Mesodermal cell (in vitro differentiated cells): Measurements from ENCODE around the gene USP33.
"Not testable (repeated sequence)": the region's sequence is repeated elsewhere in the genome, so short reads cannot be mapped to it uniquely, and the experiment has no call there.

Experiments used
- H3K27ac ChIP-seq: 2 replicates; pipeline ENCODE4 v1.7.0; 2013; ENCODE audit warnings: mild to moderate bottlenecking, low read depth, low read length, moderate library complexity; ENCODE audit not compliant: severe bottlenecking
- H3K36me3 ChIP-seq: 2 replicates; pipeline ENCODE4 v1.7.1; 2013; ENCODE audit warnings: mild to moderate bottlenecking, low read length, moderate library complexity; ENCODE audit not compliant: control insufficient read depth, insufficient read depth
- H3K4me1 ChIP-seq: one replicate; pipeline ENCODE4 v1.7.1; 2013; ENCODE audit warnings: mild to moderate bottlenecking, low read length; ENCODE audit not compliant: insufficient read depth, control insufficient read depth, poor library complexity, severe bottlenecking
- H3K4me3 ChIP-seq: 2 replicates; pipeline ENCODE4 v1.7.0; 2013; ENCODE audit warnings: low read length, control low read depth, mild to moderate bottlenecking; ENCODE audit not compliant: insufficient read depth, poor library complexity, severe bottlenecking; ENCODE audit errors: extremely low read depth
- H3K9me3 ChIP-seq: 2 replicates; pipeline ENCODE4 v1.7.1; 2013; ENCODE audit warnings: mild to moderate bottlenecking, low read length, moderate library complexity; ENCODE audit not compliant: control insufficient read depth
- WGBS, 2 experiments: methylation state at CpG; one replicate each; pipeline ENCODE4 v1.1.5; 2013; ENCODE audit warnings: missing lambda C conversion rate in 2 of 2; ENCODE audit not compliant: insufficient coverage in 2 of 2; 5-methylcytosine and 5-hydroxymethylcytosine counted together

USP33 gene

GRCh38 chr1:77776007-77776700, 16.5 kb upstream of the USP33 start:
- H3K36me3 ChIP-seq: no peaks in the 10 kb centered on the region
- H3K27ac ChIP-seq: no peak overlapping the region
- H3K4me3 ChIP-seq: no peak overlapping the region
- no peaks in the 10 kb centered on the region for H3K9me3 ChIP-seq
- 95 to 97% methylated on average over 3 to 6 of the region's 7 CpGs for WGBS, 2 experiments
- no peaks in the 10 kb centered on the region for H3K4me1 ChIP-seq

GRCh38 chr1:77768006-77768405, 8.4 kb upstream of the USP33 start:
- Histone ChIP-seq H3K9me3 (no peaks in the 10 kb centered on the region), H3K27ac (no peak overlapping the region), H3K4me1 (no peaks in the 10 kb centered on the region), H3K36me3 (no peaks in the 10 kb centered on the region), H3K4me3 (no peak overlapping the region)
- WGBS, 2 experiments: 90% methylated on average over 2 of the region's 4 CpGs; no CpG with 5 or more reads in 1 of the 2 experiments

- H3K36me3 ChIP-seq: no peaks in the 10 kb centered on the region
- 94 to 100% methylated on average over 1 of the region's 1 CpG for WGBS, 2 experiments
- H3K4me1 ChIP-seq: no peaks in the 10 kb centered on the region
- H3K9me3 ChIP-seq: no peaks in the 10 kb centered on the region
- no peak overlapping the region for H3K27ac ChIP-seq
- no peak overlapping the region for H3K4me3 ChIP-seq
These were observed 2.4 kb upstream of the USP33 start for GRCh38 chr1:77762072-77762476.

GRCh38 chr1:77757603-77758002, 2.0 kb downstream of the USP33 start:
- no CpG with 5 or more reads among the region's 2 CpGs for WGBS, 2 experiments
- H3K9me3 ChIP-seq: no peaks in the 10 kb centered on the region
- no peaks in the 10 kb centered on the region for H3K4me1 ChIP-seq
- H3K4me3 ChIP-seq: no peak overlapping the region
- no peak overlapping the region for H3K27ac ChIP-seq
- H3K36me3 ChIP-seq: no peaks in the 10 kb centered on the region

GRCh38 chr1:77757066-77757584, 2.5 kb downstream of the USP33 start:
- Histone ChIP-seq H3K4me3 (no peak overlapping the region), H3K4me1 (no peaks in the 10 kb centered on the region), H3K9me3 (no peaks in the 10 kb centered on the region), H3K36me3 (no peaks in the 10 kb centered on the region), H3K27ac (no peak overlapping the region)
- no CpG with 5 or more reads among the region's 1 CpG for WGBS, 2 experiments

GRCh38 chr1:77756052-77756754, 3.4 kb downstream of the USP33 start:
- Histone ChIP-seq H3K4me1 (no peaks in the 10 kb centered on the region), H3K4me3 (no peak overlapping the region), H3K27ac (no peak overlapping the region), H3K9me3 (no peaks in the 10 kb centered on the region), H3K36me3 (no peaks in the 10 kb centered on the region)
- WGBS, 2 experiments: 80% methylated on average over 1 of the region's 1 CpG; no CpG with 5 or more reads in 1 of the 2 experiments

- 83 to 100% methylated on average over 1 of the region's 4 CpGs for WGBS, 2 experiments
- H3K4me3 ChIP-seq, H3K4me1 ChIP-seq, H3K9me3 ChIP-seq, H3K27ac ChIP-seq, H3K36me3 ChIP-seq: not testable (repeated sequence)
These were observed 10.2 kb downstream of the USP33 start for GRCh38 chr1:77749489-77749888.

- no peak overlapping the region for H3K27ac ChIP-seq
- H3K36me3 ChIP-seq: peaks cover 9% of the 10 kb centered on the region
- WGBS, 2 experiments: 92 to 94% methylated on average over 5 to 7 of the region's 7 CpGs
- no peaks in the 10 kb centered on the region for H3K9me3 ChIP-seq
- H3K4me3 ChIP-seq: no peak overlapping the region
- no peaks in the 10 kb centered on the region for H3K4me1 ChIP-seq
These were observed 15.1 kb downstream of the USP33 start for GRCh38 chr1:77744576-77744975.

GRCh38 chr1:77742011-77742555, 17.6 kb downstream of the USP33 start:
- Histone ChIP-seq H3K4me1 (no peaks in the 10 kb centered on the region), H3K27ac (no peak overlapping the region), H3K36me3 (peaks cover 21% of the 10 kb centered on the region), H3K9me3 (no peaks in the 10 kb centered on the region), H3K4me3 (no peak overlapping the region)
- 94 to 96% methylated on average over 3 of the region's 3 CpGs for WGBS, 2 experiments

- WGBS, 2 experiments: no CpG with 5 or more reads among the region's 1 CpG
- no peaks in the 10 kb centered on the region for H3K9me3 ChIP-seq
- peaks cover 26% of the 10 kb centered on the region for H3K36me3 ChIP-seq
- H3K4me3 ChIP-seq: no peak overlapping the region
- H3K27ac ChIP-seq: no peak overlapping the region
- no peaks in the 10 kb centered on the region for H3K4me1 ChIP-seq
These were observed 18.3 kb downstream of the USP33 start for GRCh38 chr1:77741316-77741715.

- no peak overlapping the region for H3K4me3 ChIP-seq
- peaks cover 32% of the 10 kb centered on the region for H3K36me3 ChIP-seq
- no peaks in the 10 kb centered on the region for H3K9me3 ChIP-seq
- H3K27ac ChIP-seq: no peak overlapping the region
- WGBS, 2 experiments: no CpG with 5 or more reads among the region's 1 CpG
- no peaks in the 10 kb centered on the region for H3K4me1 ChIP-seq
These were observed 20.4 kb downstream of the USP33 start for GRCh38 chr1:77739235-77739634.
